ENCODE results near the gene SLC19A1. TPM values are rescaled to one million over a fixed set of nuclear protein-coding genes. Genes with fewer than 3 reads are reported as not detected.

SLC19A1 gene
- total and polyA plus RNA-seq, 4 donors, result 8.4 to 28.0 (median 13.0) TPM

DNA sequence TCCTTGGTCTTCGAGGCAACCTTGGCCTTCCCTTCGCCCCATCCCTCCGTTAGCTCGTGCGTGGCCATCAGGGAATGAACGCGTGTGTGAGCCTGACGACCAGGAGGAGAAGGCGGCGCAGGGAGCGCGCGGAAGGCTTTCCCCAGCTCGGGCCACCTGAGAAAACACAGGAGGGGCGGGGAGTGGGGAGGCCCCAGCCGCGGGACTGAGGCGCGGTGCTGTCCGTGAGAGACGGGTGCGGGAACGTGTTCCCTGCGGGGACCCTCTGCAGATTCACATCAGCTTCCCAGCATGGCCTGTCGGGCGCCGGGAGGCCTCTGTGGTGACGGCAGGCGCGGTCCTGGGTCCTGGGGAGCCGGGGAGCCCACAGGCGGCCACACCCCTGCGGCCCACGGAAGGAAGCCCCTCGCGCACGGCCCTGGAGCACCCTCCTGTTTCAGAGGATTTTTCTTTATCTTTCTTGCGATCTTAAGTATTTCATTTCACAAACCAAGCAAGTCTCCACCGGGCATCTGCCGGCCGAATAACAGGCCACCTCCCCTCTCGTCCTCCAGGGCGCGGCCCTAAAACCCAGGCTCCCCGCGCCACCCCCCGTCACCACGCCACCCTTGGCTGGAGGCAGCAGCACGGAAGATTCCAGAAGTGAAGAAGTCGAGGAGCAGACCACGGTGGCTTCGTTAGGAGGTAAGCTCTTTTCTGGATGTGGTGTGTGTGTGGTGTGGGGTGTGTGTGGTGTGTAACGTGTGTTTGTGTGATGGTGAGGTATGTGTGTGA, 66.3 kb downstream of the SLC19A1 start:
- Histone ChIP-seq H3K27ac (ENCODE audit: low read depth in 1 of 2, low read length in 2 of 2) (no peak overlapping the region), H3K27me3 (ENCODE audit: control insufficient read depth in 4 of 4, insufficient read depth in 4 of 4, low read length in 3 of 4) (no peaks in the 10 kb centered on the region), H3K36me3 (ENCODE audit: control insufficient read depth in 4 of 4, insufficient read depth in 3 of 4, low read depth in 1 of 4, low read length in 3 of 4) (peaks cover 20 to 48% (median 25%) of the 10 kb centered on the region in 4 donors), H3K4me3 (ENCODE audit: low read depth in 1 of 3, low read length in 3 of 3) (no peak overlapping the region), H3K9ac (ENCODE audit: low read depth in 1 of 2, low read length in 2 of 2) (no peak overlapping the region), H3K4me1 (ENCODE audit: control insufficient read depth in 4 of 4, insufficient read depth in 4 of 4, low read length in 3 of 4) (peaks cover 3 to 33% (median 21%) of the 10 kb centered on the region in 4 donors), H3K9me3 (ENCODE audit: control insufficient read depth in 4 of 4, low read length in 3 of 4) (no peaks in the 10 kb centered on the region)
- WGBS, result 94% methylated on average over 53 of the region's 53 CpGs
- TF ChIP-seq, protein P1, sequence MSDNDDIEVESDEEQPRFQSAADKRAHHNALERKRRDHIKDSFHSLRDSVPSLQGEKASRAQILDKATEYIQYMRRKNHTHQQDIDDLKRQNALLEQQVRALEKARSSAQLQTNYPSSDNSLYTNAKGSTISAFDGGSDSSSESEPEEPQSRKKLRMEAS (IDR thresholded peaks at IDR 0.05), result no peak
- TF ChIP-seq HNF4G (IDR thresholded peaks at IDR 0.05), result no peak
- no peak for TF ChIP-seq NR2F2 (IDR thresholded peaks at IDR 0.05)
- no peak for TF ChIP-seq YY1 (IDR thresholded peaks at IDR 0.05)
- TF ChIP-seq, protein P2, sequence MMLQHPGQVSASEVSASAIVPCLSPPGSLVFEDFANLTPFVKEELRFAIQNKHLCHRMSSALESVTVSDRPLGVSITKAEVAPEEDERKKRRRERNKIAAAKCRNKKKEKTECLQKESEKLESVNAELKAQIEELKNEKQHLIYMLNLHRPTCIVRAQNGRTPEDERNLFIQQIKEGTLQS (IDR thresholded peaks at IDR 0.05), result no peak
- no peak for TF ChIP-seq SP1 (IDR thresholded peaks at IDR 0.05)
- no peak for TF ChIP-seq FOXA2 (IDR thresholded peaks at IDR 0.05)
- no peak for TF ChIP-seq EGR1 (IDR thresholded peaks at IDR 0.05; ENCODE audit: low read depth in 2 of 2)
- TF ChIP-seq HNF4A (conservative IDR thresholded peaks at IDR 0.05), result no peak
- TF ChIP-seq JUND (IDR thresholded peaks at IDR 0.05), result no peak
- no peak for TF ChIP-seq TAF1 (conservative IDR thresholded peaks at IDR 0.05)
- no peak for TF ChIP-seq RXRA (IDR thresholded peaks at IDR 0.05)
- TF ChIP-seq, protein P3, sequence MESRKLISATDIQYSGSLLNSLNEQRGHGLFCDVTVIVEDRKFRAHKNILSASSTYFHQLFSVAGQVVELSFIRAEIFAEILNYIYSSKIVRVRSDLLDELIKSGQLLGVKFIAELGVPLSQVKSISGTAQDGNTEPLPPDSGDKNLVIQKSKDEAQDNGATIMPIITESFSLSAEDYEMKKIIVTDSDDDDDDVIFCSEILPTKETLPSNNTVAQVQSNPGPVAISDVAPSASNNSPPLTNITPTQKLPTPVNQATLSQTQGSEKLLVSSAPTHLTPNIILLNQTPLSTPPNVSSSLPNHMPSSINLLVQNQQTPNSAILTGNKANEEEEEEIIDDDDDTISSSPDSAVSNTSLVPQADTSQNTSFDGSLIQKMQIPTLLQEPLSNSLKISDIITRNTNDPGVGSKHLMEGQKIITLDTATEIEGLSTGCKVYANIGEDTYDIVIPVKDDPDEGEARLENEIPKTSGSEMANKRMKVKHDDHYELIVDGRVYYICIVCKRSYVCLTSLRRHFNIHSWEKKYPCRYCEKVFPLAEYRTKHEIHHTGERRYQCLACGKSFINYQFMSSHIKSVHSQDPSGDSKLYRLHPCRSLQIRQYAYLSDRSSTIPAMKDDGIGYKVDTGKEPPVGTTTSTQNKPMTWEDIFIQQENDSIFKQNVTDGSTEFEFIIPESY (IDR thresholded peaks at IDR 0.05), result no peak
- DNase-seq (ENCODE audit: low spot score), result no peak

DNA sequence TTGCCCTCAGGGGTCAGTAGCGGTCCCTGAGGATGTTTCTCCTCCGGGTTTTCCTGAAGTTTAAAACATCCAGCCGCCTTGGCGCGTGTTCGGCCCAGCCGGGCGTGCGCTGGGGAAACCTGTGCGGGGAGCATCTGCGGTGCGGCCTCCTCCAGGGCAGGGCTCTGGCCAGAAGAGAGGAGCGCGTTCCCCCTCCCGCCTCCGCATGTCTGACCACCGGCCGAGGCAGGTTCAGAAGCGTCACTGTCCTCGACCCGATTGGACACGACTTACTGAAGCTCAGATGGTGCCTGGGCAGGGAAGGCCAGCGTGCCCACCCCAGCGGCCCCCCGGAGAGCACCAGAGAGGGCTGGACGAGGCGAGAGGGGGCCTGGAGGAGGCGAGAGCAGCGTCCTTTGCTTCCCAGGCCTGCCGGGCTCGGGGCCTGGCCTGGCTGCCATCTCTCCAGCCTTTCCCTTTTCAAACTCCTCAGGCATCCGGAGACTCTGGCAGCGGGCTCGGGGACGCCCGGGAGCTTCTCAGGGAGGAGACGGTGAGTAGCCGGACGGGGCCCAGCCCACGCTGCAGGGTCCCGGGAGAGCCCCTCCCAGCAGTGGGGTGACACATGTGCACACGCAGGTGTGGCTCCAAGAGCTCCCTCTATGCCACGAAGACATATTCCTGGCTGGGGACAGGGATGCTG, 67.1 kb downstream of the SLC19A1 start:
- 93% methylated on average over 43 of the region's 43 CpGs for WGBS
- Histone ChIP-seq H3K36me3 (ENCODE audit: control insufficient read depth in 4 of 4, insufficient read depth in 3 of 4, low read depth in 1 of 4, low read length in 3 of 4) (peaks cover 13 to 41% (median 23%) of the 10 kb centered on the region in 4 donors), H3K9ac (ENCODE audit: low read depth in 1 of 2, low read length in 2 of 2) (no peak overlapping the region), H3K27me3 (ENCODE audit: control insufficient read depth in 4 of 4, insufficient read depth in 4 of 4, low read length in 3 of 4) (no peaks in the 10 kb centered on the region), H3K4me1 (ENCODE audit: control insufficient read depth in 4 of 4, insufficient read depth in 4 of 4, low read length in 3 of 4) (peaks cover 3 to 41% (median 24%) of the 10 kb centered on the region in 4 donors), H3K9me3 (ENCODE audit: control insufficient read depth in 4 of 4, low read length in 3 of 4) (no peaks in the 10 kb centered on the region), H3K4me3 (ENCODE audit: low read depth in 1 of 3, low read length in 3 of 3) (no peak overlapping the region), H3K27ac (ENCODE audit: low read depth in 1 of 2, low read length in 2 of 2) (no peak overlapping the region)
- no peak for DNase-seq (ENCODE audit: low spot score)
- TF ChIP-seq FOXA2 (IDR thresholded peaks at IDR 0.05) (no peak), TAF1 (conservative IDR thresholded peaks at IDR 0.05) (no peak), RXRA (IDR thresholded peaks at IDR 0.05) (no peak), GABPA (IDR thresholded peaks at IDR 0.05 in 1 of 2, conservative IDR thresholded peaks at IDR 0.05 in 1 of 2) (no peak), SP1 (IDR thresholded peaks at IDR 0.05) (no peak), YY1 (IDR thresholded peaks at IDR 0.05) (no peak), EGR1 (IDR thresholded peaks at IDR 0.05; ENCODE audit: low read depth in 2 of 2) (no peak), JUND (IDR thresholded peaks at IDR 0.05) (no peak), NR2F2 (IDR thresholded peaks at IDR 0.05) (no peak), FOXA1 (IDR thresholded peaks at IDR 0.05) (no peak), HNF4A (conservative IDR thresholded peaks at IDR 0.05) (no peak), RAD21 (IDR thresholded peaks at IDR 0.05) (no peak), HNF4G (IDR thresholded peaks at IDR 0.05) (no peak)
- TF ChIP-seq, protein P4, sequence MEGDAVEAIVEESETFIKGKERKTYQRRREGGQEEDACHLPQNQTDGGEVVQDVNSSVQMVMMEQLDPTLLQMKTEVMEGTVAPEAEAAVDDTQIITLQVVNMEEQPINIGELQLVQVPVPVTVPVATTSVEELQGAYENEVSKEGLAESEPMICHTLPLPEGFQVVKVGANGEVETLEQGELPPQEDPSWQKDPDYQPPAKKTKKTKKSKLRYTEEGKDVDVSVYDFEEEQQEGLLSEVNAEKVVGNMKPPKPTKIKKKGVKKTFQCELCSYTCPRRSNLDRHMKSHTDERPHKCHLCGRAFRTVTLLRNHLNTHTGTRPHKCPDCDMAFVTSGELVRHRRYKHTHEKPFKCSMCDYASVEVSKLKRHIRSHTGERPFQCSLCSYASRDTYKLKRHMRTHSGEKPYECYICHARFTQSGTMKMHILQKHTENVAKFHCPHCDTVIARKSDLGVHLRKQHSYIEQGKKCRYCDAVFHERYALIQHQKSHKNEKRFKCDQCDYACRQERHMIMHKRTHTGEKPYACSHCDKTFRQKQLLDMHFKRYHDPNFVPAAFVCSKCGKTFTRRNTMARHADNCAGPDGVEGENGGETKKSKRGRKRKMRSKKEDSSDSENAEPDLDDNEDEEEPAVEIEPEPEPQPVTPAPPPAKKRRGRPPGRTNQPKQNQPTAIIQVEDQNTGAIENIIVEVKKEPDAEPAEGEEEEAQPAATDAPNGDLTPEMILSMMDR (IDR thresholded peaks at IDR 0.05; ENCODE audit: low read depth, low read length, missing input control), result no peak
- TF ChIP-seq, protein P1 (IDR thresholded peaks at IDR 0.05), result no peak
- TF ChIP-seq, protein P5, sequence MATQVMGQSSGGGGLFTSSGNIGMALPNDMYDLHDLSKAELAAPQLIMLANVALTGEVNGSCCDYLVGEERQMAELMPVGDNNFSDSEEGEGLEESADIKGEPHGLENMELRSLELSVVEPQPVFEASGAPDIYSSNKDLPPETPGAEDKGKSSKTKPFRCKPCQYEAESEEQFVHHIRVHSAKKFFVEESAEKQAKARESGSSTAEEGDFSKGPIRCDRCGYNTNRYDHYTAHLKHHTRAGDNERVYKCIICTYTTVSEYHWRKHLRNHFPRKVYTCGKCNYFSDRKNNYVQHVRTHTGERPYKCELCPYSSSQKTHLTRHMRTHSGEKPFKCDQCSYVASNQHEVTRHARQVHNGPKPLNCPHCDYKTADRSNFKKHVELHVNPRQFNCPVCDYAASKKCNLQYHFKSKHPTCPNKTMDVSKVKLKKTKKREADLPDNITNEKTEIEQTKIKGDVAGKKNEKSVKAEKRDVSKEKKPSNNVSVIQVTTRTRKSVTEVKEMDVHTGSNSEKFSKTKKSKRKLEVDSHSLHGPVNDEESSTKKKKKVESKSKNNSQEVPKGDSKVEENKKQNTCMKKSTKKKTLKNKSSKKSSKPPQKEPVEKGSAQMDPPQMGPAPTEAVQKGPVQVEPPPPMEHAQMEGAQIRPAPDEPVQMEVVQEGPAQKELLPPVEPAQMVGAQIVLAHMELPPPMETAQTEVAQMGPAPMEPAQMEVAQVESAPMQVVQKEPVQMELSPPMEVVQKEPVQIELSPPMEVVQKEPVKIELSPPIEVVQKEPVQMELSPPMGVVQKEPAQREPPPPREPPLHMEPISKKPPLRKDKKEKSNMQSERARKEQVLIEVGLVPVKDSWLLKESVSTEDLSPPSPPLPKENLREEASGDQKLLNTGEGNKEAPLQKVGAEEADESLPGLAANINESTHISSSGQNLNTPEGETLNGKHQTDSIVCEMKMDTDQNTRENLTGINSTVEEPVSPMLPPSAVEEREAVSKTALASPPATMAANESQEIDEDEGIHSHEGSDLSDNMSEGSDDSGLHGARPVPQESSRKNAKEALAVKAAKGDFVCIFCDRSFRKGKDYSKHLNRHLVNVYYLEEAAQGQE (IDR thresholded peaks at IDR 0.05), result no peak
- TF ChIP-seq, protein P3 (IDR thresholded peaks at IDR 0.05), result no peak
- TF ChIP-seq, protein P2 (IDR thresholded peaks at IDR 0.05), result no peak
